ENCODE measurements around the gene ADAM22.

DNA sequence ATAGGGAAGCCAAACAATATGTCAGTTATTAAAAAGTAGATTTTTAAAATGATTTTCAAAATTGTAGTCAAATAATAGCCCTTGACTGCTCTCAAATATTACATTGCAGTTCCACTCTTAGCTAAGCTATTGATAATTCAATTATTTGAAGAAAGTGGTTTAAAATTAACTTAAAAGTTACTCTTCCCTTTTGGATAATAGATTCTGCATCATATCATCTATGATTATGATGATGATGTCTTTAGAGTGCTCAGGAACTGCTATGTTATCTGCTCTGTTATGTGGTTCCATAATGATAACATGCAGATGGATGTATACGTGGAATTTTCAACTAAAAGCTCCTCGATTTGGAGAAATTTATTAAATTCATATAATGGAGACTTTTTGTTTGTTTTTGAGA is 110.0 kb downstream of the ADAM22 start:
- TF ChIP-seq, protein P1, sequence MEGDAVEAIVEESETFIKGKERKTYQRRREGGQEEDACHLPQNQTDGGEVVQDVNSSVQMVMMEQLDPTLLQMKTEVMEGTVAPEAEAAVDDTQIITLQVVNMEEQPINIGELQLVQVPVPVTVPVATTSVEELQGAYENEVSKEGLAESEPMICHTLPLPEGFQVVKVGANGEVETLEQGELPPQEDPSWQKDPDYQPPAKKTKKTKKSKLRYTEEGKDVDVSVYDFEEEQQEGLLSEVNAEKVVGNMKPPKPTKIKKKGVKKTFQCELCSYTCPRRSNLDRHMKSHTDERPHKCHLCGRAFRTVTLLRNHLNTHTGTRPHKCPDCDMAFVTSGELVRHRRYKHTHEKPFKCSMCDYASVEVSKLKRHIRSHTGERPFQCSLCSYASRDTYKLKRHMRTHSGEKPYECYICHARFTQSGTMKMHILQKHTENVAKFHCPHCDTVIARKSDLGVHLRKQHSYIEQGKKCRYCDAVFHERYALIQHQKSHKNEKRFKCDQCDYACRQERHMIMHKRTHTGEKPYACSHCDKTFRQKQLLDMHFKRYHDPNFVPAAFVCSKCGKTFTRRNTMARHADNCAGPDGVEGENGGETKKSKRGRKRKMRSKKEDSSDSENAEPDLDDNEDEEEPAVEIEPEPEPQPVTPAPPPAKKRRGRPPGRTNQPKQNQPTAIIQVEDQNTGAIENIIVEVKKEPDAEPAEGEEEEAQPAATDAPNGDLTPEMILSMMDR (IDR thresholded peaks at IDR 0.05 in 8 of 11, conservative IDR thresholded peaks at IDR 0.05 in 3 of 11): no peak
- TF ChIP-seq POLR2AphosphoS5 (IDR thresholded peaks at IDR 0.05) (no peak), POLR2A (IDR thresholded peaks at IDR 0.05) (no peak)

Data from spleen (tissue), 7 donors.